Fibroblast of the aortic adventitia (primary cell): ENCODE results near the gene MACROD1. TPM values are rescaled to one million over a fixed set of nuclear protein-coding genes. Genes with fewer than 3 reads are reported as not detected.

Experiments
- DNase-seq: peaks from one replicate; pipeline ENCODE4 v3.0.0-alpha.2; 2010; ENCODE audit warnings: low read depth
- H3K4me3 ChIP-seq: 2 replicates; pipeline ENCODE4 v1.5.1; 2011; ENCODE audit warnings: low read depth, mild to moderate bottlenecking, control low read depth, low read length, moderate library complexity
- total RNA-seq: library from RNA; depleted of rRNA; stranded (reverse); fragments of >200 nt; gene quantifications from 2 replicates; pipeline ENCODE4 v1.2.3, GENCODE V29; 2012; ENCODE audit warnings: low replicate concordance
- TF ChIP-seq, protein P1 (sequence below): IDR thresholded peaks from 2 replicates; pipeline ENCODE4 v1.5.1; 2011; ENCODE audit warnings: mild to moderate bottlenecking, low read length, control low read depth, inconsistent platforms; ENCODE audit not compliant: insufficient read depth

MACROD1 gene
- total RNA-seq, 1 donor: 14.5 TPM

GRCh38 chr11:64102005-64102738, 63.7 kb downstream of the MACROD1 start:
- no peak for DNase-seq
- H3K4me3 ChIP-seq: no peak overlapping the region
- TF ChIP-seq, protein P1, sequence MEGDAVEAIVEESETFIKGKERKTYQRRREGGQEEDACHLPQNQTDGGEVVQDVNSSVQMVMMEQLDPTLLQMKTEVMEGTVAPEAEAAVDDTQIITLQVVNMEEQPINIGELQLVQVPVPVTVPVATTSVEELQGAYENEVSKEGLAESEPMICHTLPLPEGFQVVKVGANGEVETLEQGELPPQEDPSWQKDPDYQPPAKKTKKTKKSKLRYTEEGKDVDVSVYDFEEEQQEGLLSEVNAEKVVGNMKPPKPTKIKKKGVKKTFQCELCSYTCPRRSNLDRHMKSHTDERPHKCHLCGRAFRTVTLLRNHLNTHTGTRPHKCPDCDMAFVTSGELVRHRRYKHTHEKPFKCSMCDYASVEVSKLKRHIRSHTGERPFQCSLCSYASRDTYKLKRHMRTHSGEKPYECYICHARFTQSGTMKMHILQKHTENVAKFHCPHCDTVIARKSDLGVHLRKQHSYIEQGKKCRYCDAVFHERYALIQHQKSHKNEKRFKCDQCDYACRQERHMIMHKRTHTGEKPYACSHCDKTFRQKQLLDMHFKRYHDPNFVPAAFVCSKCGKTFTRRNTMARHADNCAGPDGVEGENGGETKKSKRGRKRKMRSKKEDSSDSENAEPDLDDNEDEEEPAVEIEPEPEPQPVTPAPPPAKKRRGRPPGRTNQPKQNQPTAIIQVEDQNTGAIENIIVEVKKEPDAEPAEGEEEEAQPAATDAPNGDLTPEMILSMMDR: no peak

- DNase-seq: no peak
- TF ChIP-seq, protein P1: no peak
- H3K4me3 ChIP-seq: no peak overlapping the region
Measured at GRCh38 chr11:64101461-64101860, 64.5 kb downstream of the MACROD1 start.

DNA sequence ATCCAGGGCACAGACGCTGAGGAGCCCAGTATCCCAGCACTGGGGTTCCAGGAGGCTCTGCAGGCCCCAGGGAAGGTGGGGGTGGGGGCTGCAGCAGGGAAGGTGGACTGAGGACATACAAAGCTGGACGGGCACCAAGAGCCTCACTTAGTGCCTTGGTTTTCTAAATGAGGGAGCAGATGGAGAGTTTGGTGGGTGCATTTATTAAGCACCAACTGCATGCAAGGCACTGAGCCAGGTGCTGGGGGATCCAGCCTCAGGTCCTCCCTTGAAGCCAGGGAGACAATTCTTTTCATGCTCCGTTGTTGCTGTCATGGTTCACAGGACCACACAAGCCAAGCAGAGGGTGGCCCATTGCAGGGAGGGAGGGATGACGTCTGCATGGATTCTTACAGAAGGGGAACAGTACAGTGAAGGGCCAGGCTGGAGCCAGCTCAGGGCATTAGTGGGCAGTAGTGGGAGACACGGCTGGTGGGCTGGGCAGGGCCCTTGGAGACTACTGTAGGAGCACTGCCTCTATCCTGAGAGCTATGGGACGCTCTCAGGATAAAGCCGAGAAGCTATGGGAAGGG, 65.0 kb downstream of the MACROD1 start:
- no peak overlapping the region for H3K4me3 ChIP-seq
- TF ChIP-seq, protein P1: no peak
- DNase-seq: no peak

GRCh38 chr11:64100360-64100759, 65.6 kb downstream of the MACROD1 start:
- no peak overlapping the region for H3K4me3 ChIP-seq
- TF ChIP-seq, protein P1: no peak
- DNase-seq: no peak

DNA sequence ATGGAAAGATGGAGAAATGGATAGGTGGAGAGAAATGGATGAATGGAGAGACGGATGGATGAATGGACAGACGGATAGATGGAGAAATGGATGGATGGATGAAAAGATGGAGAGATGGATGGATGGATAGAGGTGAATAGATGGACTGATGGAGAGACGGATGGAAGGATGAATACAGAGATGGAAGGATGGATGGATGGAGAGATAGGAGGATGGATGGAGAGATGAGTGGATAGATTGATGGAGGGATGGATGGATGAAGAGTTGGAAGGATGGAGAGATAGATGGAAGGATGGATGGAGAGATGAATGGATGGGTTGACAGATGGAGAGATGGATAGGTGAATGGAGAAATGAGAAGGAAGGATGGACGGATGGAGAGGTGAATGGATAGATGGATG, 66.5 kb downstream of the MACROD1 start:
- H3K4me3 ChIP-seq: no peak overlapping the region
- TF ChIP-seq, protein P1: no peak
- no peak for DNase-seq

DNA sequence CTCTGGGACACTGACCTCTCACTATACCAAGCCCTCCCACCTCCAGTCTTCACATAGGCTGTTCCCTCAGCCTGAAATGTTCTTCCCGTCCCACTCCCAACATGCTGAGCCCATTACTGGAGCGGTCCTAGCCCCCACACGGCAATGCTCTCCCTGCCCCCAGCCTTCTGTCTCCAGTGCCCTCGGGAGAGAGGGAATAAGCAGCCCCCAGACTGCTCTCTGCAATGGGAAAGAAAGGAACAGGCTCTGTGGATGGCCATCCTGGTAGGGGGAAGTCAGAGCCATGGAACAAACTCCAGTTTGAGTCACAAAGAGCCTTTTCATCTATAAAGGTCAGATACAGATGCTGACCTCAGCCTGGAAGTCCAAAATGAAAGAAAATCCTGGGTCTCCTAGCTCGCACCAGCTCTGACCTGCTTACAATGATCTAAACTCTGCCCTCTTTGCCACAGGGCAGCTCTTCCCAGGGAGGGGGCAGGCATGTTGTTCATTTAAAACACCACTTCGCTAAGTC, 67.5 kb downstream of the MACROD1 start:
- TF ChIP-seq, protein P1: no peak
- no peak for DNase-seq
- no peak overlapping the region for H3K4me3 ChIP-seq
